ENCODE measurements around the gene FAM110D. TPM values are rescaled to one million over a fixed set of nuclear protein-coding genes. Genes with fewer than 3 reads are reported as not detected.

FAM110D gene
- total and polyA plus RNA-seq, 2 experiments from 2014 or later = 0.24 to 0.39 TPM

- TF ChIP-seq ZNF462 (CRISPR knock-in tag; IDR thresholded peaks at IDR 0.05) = no peak
Measured at GRCh38 chr1:26203642-26204318, 44.9 kb downstream of the FAM110D start (continued).

GRCh38 chr1:26210147-26210870 is 51.4 kb downstream of the FAM110D start:
- Histone ChIP-seq H3F3A (replicated peaks; ENCODE audit: low read depth) (no peaks in the 10 kb centered on the region), H3K4me3 (no peak overlapping the region), H2AFZ (no peak overlapping the region), H3K79me2 (replicated peaks; ENCODE audit: insufficient read depth) (no peaks in the 10 kb centered on the region), H3K9me2 (ENCODE audit: insufficient read depth) (no peaks in the 10 kb centered on the region), H3K36me3 (ENCODE audit: insufficient read depth) (no peaks in the 10 kb centered on the region), H3K4me2 (no peak overlapping the region), H3K4me1 (ENCODE audit: insufficient read depth) (no peaks in the 10 kb centered on the region), H3K27me3 (ENCODE audit: insufficient read depth) (no peaks in the 10 kb centered on the region), H4K20me1 (replicated peaks; ENCODE audit: insufficient read depth) (no peaks in the 10 kb centered on the region), H3K27ac (ENCODE audit: low read depth) (no peak overlapping the region)
- H3K4me1 Mint-ChIP-seq = no peaks in the 10 kb centered on the region
- H3K4me3 Mint-ChIP-seq = no peak overlapping the region
- DNase-seq (ENCODE audit: low spot score) = no peak
- no peak for ATAC-seq
- peaks cover 2% of the 10 kb centered on the region for H3K27me3 Mint-ChIP-seq (ENCODE audit: insufficient read depth, low read depth, poor library complexity)
- H3K27ac Mint-ChIP-seq = no peak overlapping the region
- H3K36me3 Mint-ChIP-seq (ENCODE audit: low read depth) = no peaks in the 10 kb centered on the region
- no peaks in the 10 kb centered on the region for H3K9me3 Mint-ChIP-seq
- TF ChIP-seq JUNB (IDR thresholded peaks at IDR 0.05; ENCODE audit: unreplicated experiment) = no peak
- TF ChIP-seq NANOG (IDR thresholded peaks at IDR 0.05; ENCODE audit: borderline replicate concordance) = no peak
- TF ChIP-seq POLR2AphosphoS5 (IDR thresholded peaks at IDR 0.05; ENCODE audit: low read depth) = no peak
- no peak for TF ChIP-seq ZNF114 (CRISPR knock-in tag; IDR thresholded peaks at IDR 0.05)
- no peak for TF ChIP-seq STAT1 (IDR thresholded peaks at IDR 0.05; ENCODE audit: unreplicated experiment)
- TF ChIP-seq ZNF462 (CRISPR knock-in tag; IDR thresholded peaks at IDR 0.05) = no peak
- TF ChIP-seq CREB1 (CRISPR knock-in tag; IDR thresholded peaks at IDR 0.05; ENCODE audit: low read depth) = no peak
- no peak for TF ChIP-seq EZH2phosphoT487 (IDR thresholded peaks at IDR 0.05; ENCODE audit: unreplicated experiment)
- TF ChIP-seq ZNF331 (CRISPR knock-in tag; IDR thresholded peaks at IDR 0.05; ENCODE audit: low read depth) = no peak
